GM13976 (cell line): ENCODE results near the gene TSPO.

Experiments
- DNase-seq: peaks from one replicate; pipeline ENCODE4 v3.0.0; 2012; ENCODE audit warnings: low spot score
- CTCF ChIP-seq: IDR thresholded peaks from 2 replicates; pipeline ENCODE4 v1.5.1; 2012; ENCODE audit warnings: borderline replicate concordance, mild to moderate bottlenecking; ENCODE audit not compliant: insufficient read depth; ENCODE audit errors: extremely low read depth, missing control alignments, control extremely low read depth
- in situ Hi-C: fragments of 300-500 bp; cut with MboI; formaldehyde crosslinking; loops from one replicate; pipeline ENCODE4 v1.12.0; 2022; ENCODE audit warnings: low sequenced_read_pairs, mixed read lengths, inconsistent platforms; ENCODE audit not compliant: unreplicated experiment

TSPO gene

GRCh38 chr22:43157874-43158546 is 6.7 kb downstream of the TSPO start:
- DNase-seq: no peak
- in situ Hi-C loops: no loop called here
- TF ChIP-seq CTCF: no peak

- in situ Hi-C loops: no loop called here
- TF ChIP-seq CTCF: no peak
- DNase-seq: no peak
Measured at GRCh38 chr22:43158778-43159483, 7.6 kb downstream of the TSPO start.

- in situ Hi-C loops: no loop called here
- DNase-seq: no peak
- no peak for TF ChIP-seq CTCF
Measured at GRCh38 chr22:43159484-43160178, 8.3 kb downstream of the TSPO start.

- in situ Hi-C loops: no loop called here
- TF ChIP-seq CTCF: no peak
- DNase-seq: no peak
Measured at GRCh38 chr22:43160497-43161126, 9.3 kb downstream of the TSPO start.

- in situ Hi-C loops: no loop called here
- no peak for TF ChIP-seq CTCF
- no peak for DNase-seq
Measured at GRCh38 chr22:43162412-43163150, 11.2 kb downstream of the TSPO start.
